H1 (cell line): ENCODE results near the gene ZDHHC24. TPM values are rescaled to one million over a fixed set of nuclear protein-coding genes. Genes with fewer than 3 reads are reported as not detected.

ENCODE experiments used
- polyA plus RNA-seq, 7 experiments: library from polyadenylated mRNA; depleted of rRNA in 3 of 7; stranded (reverse) in 5 of 7; unstranded in 2 of 7; fragments of >200 nt in 5 of 7; fragments of 200-250 nt in 2 of 7; gene quantifications; 1 replicate in 5 of 7; 2 replicates in 1 of 7; 4 replicates in 1 of 7; pipeline versions ENCODE4 v1.2.1 to v1.2.3, GENCODE V29; 2011 to 2013; ENCODE audit warnings: missing spikeins in 2 of 7, mixed read lengths in 2 of 7
- total RNA-seq: library from RNA; stranded (reverse); fragmentation: NEBNext Ultra II Directional; extraction: Animal tissue kit (Norgen Biotek cat#: 25700); gene quantifications from 2 replicates; pipeline ENCODE4 v1.2.1, GENCODE V29; 2021
- TF ChIP-seq, protein P1 (sequence below): IDR thresholded peaks from 2 replicates; pipeline ENCODE4 v1.6.1; 2012; ENCODE audit warnings: inconsistent platforms

ZDHHC24 gene
- total and polyA plus RNA-seq, 2 of the 8 experiments (the other 6 are each of a cell fraction or from before 2014, with no cell fraction given), result 8.4 to 9.7 TPM

DNA sequence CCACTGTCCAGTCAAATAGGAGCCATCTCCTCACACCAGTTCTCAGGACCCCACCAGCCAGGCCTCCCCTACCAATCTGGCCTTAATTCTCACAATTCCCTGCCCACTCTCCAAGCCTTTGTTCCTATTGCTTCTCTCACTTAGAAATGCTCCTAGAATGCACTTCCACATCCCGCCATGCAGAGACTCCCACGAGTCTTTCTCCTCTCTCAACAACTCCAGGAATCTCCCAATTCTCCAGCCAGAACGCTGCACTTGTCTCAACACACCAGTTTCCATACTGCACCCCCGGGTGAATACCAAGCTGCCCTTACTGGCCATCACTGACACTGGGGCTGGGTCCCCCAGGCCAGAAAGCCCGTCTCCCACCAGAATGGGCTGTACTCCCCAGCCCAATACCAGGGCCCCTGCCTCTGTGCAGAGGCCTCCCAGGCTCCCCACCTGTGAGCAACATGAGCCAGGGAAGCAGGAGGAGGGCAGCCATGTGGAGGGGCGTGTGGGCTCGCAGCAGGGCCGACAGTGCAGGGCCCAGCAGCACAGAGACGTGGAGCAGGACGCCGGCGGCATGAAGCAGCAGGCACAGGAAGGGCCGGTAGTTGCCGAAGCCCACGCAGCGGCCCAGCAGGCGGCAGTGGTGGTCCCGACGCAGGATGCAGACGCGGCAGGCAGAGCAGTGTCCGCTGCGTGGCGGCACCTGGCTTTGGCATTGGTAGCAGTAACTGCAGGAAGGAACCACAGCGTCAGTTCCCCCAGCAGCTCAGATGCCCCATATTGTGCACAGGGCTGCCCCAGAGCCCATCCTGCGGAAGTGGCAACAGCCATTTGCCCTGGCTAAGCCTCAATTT lies 2.4 kb downstream of the ZDHHC24 start (continued):
- TF ChIP-seq, protein P1, sequence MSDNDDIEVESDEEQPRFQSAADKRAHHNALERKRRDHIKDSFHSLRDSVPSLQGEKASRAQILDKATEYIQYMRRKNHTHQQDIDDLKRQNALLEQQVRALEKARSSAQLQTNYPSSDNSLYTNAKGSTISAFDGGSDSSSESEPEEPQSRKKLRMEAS, result peak; percentile 50; the same call in 1 of the 2 replicates
